Measurements from ENCODE around the gene SLC30A2.
A peak's percentile ranks its signal among the peaks of the same experiment; 100 is the strongest.

SLC30A2 gene

DNA sequence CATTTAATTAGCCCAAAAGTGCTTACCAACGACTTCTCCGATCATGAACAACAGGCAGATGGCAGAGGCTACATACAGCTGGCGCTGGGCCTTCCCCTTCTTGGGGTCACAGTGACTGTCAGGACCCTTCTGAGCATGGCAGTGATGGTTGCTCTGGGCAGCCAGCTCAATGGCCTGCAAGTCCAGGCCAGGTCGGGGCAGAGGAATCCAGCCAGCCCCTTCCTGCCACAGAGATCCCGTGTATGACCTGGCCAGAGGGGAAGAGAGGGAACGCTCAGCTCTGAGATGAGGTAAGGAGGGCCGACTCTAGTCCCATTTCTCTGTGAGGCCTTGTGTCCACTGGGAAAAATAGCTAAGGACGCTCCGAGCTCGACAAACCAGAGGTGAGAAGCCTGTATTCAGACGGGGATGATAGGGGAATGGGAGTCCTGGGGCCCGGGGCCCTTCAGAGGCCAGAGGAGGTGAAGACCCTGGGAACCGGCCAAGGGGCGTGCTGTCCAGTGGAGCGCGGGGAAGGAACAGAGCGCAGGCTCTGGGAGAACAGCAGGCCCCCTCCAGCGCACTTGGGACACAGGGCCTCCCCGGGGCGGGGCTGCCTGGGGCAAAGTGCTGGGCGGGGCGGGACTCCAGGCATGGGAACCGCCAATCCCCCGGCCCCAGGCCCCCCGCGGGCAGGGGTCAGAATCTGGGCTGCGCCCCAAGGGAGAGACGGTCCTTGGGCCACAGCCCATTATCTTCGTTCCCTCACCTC lies 772 bp downstream of the SLC30A2 start:
- H3K4me1 ChIP-seq (ENCODE audit: insufficient read depth, low read length): no peaks in the 10 kb centered on the region
- peaks cover 61% of the 10 kb centered on the region for H3K27me3 ChIP-seq (ENCODE audit: insufficient read depth, low read length)
- H2AFZ ChIP-seq (ENCODE audit: low read depth, low read length): peak overlapping the region; percentile 70
- H3K36me3 ChIP-seq (ENCODE audit: insufficient read depth, low read length): no peaks in the 10 kb centered on the region
- H3K9me3 ChIP-seq (ENCODE audit: low read length): no peaks in the 10 kb centered on the region
- peak overlapping the region; percentile 33 for H3K4me3 ChIP-seq (ENCODE audit: low read length)

DNA sequence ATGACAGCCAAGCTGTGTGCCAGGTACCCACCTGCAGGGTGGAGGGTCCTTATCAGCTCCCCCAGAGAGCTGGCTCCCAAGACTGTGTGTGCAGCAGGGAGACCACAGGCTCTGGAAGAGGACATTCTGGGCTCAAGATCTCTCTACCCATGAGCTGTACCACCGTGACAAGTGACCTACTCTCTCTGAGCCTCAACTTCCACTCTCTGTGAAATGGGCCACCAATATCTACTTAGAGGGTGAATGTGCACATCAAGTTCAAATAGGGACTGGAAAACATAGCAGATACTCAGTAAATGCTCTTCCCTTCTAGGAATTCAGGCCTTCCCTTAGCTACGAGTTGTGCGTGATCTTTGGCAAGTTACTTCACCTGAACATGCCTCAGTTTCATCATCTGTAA lies 1.5 kb downstream of the SLC30A2 start:
- H3K36me3 ChIP-seq (ENCODE audit: insufficient read depth, low read length): no peaks in the 10 kb centered on the region
- no peak overlapping the region for H3K4me3 ChIP-seq (ENCODE audit: low read length)
- no peak overlapping the region for H2AFZ ChIP-seq (ENCODE audit: low read depth, low read length)
- no peaks in the 10 kb centered on the region for H3K4me1 ChIP-seq (ENCODE audit: insufficient read depth, low read length)
- peaks cover 54% of the 10 kb centered on the region for H3K27me3 ChIP-seq (ENCODE audit: insufficient read depth, low read length)
- no peaks in the 10 kb centered on the region for H3K9me3 ChIP-seq (ENCODE audit: low read length)

DNA sequence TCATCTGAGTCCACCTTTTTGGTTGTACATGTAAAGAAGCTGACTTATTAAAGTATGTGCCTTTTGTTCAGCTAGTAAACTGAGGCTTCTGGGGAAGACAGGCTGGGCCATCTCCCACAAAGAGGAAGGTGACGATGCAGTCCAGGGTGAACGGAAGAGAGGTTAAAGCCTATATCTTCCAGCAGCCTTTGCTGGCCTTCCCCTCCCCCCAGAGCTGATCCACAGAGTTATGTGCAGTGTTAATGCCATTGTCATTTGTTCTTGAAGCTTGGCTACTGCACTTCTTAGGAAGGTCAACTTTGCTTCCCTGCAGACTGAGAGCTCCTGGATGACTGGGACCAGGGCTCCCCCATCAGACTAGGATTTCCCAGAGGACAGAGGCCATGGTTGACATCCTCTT lies 2.2 kb downstream of the SLC30A2 start:
- H2AFZ ChIP-seq (ENCODE audit: low read depth, low read length): no peak overlapping the region
- H3K4me3 ChIP-seq (ENCODE audit: low read length): no peak overlapping the region
- no peaks in the 10 kb centered on the region for H3K36me3 ChIP-seq (ENCODE audit: insufficient read depth, low read length)
- H3K4me1 ChIP-seq (ENCODE audit: insufficient read depth, low read length): no peaks in the 10 kb centered on the region
- H3K27me3 ChIP-seq (ENCODE audit: insufficient read depth, low read length): peaks cover 48% of the 10 kb centered on the region
- H3K9me3 ChIP-seq (ENCODE audit: low read length): no peaks in the 10 kb centered on the region

DNA sequence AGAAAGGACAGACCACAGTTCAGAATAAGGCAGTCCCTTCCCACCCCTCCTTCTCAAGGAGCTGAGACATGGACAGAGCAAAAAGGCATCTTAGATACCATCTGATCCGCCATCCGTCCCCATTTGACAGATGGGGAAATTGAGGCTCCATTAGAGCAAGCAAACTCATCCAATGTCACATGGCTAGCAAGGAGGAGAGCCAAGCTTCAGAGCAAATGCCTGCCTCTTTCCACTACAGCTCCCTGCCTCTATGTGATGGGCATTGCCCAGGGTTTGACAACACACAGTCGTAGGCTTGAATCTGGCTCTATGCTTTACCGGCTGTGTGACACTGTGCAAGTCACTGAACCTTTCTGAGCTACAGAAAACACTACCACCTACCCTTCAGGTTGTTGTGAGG lies 3.9 kb downstream of the SLC30A2 start:
- Histone ChIP-seq H3K4me3 (ENCODE audit: low read length) (no peak overlapping the region), H3K27me3 (ENCODE audit: insufficient read depth, low read length) (peaks cover 34% of the 10 kb centered on the region), H2AFZ (ENCODE audit: low read depth, low read length) (no peak overlapping the region), H3K9me3 (ENCODE audit: low read length) (no peaks in the 10 kb centered on the region), H3K36me3 (ENCODE audit: insufficient read depth, low read length) (no peaks in the 10 kb centered on the region), H3K4me1 (ENCODE audit: insufficient read depth, low read length) (no peaks in the 10 kb centered on the region)

DNA sequence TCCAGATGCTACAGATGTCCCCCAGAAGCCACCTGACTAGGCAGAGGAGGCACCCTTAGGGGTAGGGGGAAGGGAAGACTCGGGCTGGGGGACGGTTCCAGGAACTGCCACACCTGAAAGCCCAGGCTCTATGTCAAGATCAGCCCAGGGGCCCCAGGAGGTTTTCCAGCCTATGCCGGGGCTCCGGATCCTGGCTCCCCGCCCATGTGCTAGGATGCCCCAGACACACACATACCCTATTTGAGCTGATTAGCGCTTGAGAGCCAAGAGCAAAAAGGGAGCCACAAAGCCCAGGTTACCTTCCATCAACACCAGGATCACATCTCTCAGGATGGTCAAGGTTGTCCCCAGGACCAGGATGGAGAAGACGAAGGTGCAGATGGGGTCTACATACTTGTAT lies 4.5 kb downstream of the SLC30A2 start:
- peaks cover 28% of the 10 kb centered on the region for H3K27me3 ChIP-seq (ENCODE audit: insufficient read depth, low read length)

DNA sequence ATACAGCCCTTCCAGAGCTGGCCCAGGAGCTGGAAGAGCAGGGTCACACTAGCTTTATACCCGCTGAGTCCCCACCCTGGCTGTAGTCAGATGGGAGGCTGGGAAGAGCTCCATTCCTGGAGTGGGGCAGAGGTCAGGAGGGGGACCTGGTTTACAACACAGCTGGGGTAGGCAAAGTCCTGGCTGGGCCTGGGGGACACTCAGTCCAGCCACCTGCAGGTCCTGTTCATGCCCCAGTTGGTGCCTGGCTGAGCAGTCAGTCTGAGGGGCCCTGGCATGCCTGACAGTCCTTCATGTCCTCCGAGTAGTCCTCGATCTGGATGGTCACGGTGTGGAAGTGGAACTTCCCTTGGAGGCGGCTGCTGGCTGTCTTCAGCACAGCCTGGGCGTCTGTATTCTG lies 7.0 kb downstream of the SLC30A2 start:
- no peak overlapping the region for H3K4me3 ChIP-seq (ENCODE audit: low read length)
- peaks cover 8% of the 10 kb centered on the region for H3K4me1 ChIP-seq (ENCODE audit: insufficient read depth, low read length)
- no peaks in the 10 kb centered on the region for H3K9me3 ChIP-seq (ENCODE audit: low read length)
- H3K27me3 ChIP-seq (ENCODE audit: insufficient read depth, low read length): peaks cover 4% of the 10 kb centered on the region
- no peak overlapping the region for H2AFZ ChIP-seq (ENCODE audit: low read depth, low read length)
- no peaks in the 10 kb centered on the region for H3K36me3 ChIP-seq (ENCODE audit: insufficient read depth, low read length)

More for the DNA sequence above, 4.5 kb downstream of the SLC30A2 start:
- Histone ChIP-seq H3K4me3 (ENCODE audit: low read length) (no peak overlapping the region), H3K9me3 (ENCODE audit: low read length) (no peaks in the 10 kb centered on the region), H3K4me1 (ENCODE audit: insufficient read depth, low read length) (peaks cover 4% of the 10 kb centered on the region), H2AFZ (ENCODE audit: low read depth, low read length) (no peak overlapping the region), H3K36me3 (ENCODE audit: insufficient read depth, low read length) (no peaks in the 10 kb centered on the region)

DNA sequence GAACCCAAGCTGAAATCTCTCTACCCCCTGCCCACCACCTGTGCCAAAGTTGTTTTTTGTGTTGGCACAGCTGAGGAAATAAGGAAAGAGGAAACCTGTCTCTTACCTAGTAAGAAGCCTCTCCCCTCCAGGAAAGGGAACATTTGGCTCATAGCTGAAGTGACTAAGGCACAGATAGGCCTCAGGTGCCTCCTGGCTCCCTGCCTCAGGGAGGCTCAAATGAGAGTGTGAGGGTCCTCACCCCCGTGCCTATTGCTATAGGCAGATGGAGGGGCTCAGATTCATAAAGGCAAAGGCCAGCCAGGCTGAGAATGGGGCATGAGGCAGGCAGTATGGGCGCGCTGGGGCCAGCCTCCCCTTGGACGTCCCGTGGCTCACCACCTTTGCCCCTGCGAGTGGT lies 7.4 kb downstream of the SLC30A2 start:
- Histone ChIP-seq H2AFZ (ENCODE audit: low read depth, low read length) (no peak overlapping the region), H3K27me3 (ENCODE audit: insufficient read depth, low read length) (peaks cover under 1% of the 10 kb centered on the region), H3K4me3 (ENCODE audit: low read length) (no peak overlapping the region), H3K9me3 (ENCODE audit: low read length) (no peaks in the 10 kb centered on the region), H3K4me1 (ENCODE audit: insufficient read depth, low read length) (peaks cover 8% of the 10 kb centered on the region), H3K36me3 (ENCODE audit: insufficient read depth, low read length) (no peaks in the 10 kb centered on the region)

DNA sequence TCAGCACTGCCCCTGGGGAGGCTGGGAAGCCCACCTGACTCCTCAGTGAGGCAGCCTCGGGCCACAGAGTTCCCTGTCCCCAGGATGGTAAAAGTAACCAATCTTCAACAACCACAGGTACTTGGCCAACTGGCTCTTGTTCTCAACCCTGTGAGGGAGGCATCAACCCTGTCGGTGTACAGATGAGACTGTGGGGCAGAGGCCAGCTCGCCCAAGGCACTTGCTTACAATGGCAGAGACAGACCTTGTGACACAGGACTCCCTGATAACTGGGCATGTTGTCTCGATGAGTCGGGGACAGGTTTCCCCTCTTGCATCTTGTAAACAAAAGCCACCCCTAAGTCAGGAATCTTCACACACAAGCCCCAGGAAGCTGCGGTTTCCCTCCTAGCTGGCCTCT lies 8.0 kb downstream of the SLC30A2 start:
- H3K36me3 ChIP-seq (ENCODE audit: insufficient read depth, low read length): no peaks in the 10 kb centered on the region
- no peak overlapping the region for H2AFZ ChIP-seq (ENCODE audit: low read depth, low read length)
- H3K9me3 ChIP-seq (ENCODE audit: low read length): no peaks in the 10 kb centered on the region
- H3K27me3 ChIP-seq (ENCODE audit: insufficient read depth, low read length): no peaks in the 10 kb centered on the region
- peaks cover 8% of the 10 kb centered on the region for H3K4me1 ChIP-seq (ENCODE audit: insufficient read depth, low read length)
- no peak overlapping the region for H3K4me3 ChIP-seq (ENCODE audit: low read length)

DNA sequence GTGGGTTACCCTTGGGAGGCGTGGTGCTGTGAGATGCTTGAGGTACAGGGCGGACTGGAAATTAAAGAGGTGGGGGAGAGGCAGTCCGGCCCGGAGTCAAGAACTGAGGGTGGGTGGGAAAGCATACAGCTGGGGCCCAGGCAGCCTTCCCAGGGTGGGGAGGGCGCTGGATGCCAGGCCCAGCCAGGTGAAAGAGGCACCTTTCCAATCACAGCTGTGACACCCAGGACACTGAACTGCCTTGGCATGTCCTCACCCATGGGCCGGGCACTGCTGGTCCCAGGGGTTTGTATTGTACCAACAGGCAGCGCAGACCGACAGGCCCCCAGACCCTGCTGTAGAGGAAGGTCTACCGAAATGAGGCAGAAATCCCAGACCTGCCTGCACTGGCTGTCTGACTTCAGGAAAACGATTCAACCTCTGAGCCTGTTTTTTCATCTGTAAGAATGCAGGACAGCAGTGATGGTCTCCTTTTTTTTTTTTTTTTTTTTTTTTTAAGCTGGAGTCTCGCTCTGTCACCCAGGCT lies 9.1 kb downstream of the SLC30A2 start:
- Histone ChIP-seq H3K9me3 (ENCODE audit: low read length) (no peaks in the 10 kb centered on the region), H3K27me3 (ENCODE audit: insufficient read depth, low read length) (peaks cover 2% of the 10 kb centered on the region), H3K4me1 (ENCODE audit: insufficient read depth, low read length) (peaks cover 8% of the 10 kb centered on the region), H3K4me3 (ENCODE audit: low read length) (no peak overlapping the region), H2AFZ (ENCODE audit: low read depth, low read length) (no peak overlapping the region), H3K36me3 (ENCODE audit: insufficient read depth, low read length) (no peaks in the 10 kb centered on the region)

DNA sequence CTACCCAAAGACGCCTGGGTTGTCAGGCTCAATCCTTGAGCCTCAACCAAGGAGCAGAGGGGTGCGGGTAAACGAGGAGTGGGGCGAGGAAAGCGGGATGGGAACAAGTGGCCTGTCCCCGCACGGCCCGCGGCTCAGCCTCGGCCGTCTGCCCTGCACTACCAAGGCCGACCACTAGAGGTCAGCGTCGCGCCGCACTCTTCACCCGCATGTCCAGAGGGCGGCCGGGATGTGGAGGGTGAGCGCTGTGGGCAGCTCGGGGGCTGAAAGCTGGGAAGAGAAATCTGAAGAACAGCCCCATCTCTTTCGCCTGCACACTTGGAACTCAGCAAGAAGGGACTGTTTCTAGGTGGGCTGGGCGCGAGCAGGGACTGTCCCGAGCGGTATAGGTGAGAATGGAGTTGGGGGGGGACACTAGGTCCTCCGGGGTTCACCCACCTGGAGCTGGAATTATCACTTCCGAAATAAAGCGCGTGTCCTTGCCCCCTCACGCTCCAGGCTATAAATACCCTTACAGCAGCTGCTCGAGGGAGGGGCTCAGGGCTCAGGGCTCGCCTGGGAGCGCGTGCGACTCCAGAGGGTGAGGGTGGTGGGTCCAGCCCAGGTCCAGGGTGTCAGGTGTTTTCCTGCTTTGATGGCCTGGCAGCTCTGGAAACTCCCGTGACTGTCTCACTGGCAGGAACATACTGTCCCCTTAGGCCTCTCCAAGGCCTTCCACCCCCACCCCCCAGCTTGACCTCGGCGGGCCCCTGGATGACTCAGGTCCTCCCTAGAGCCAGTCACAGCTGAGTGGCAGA lies 9.8 kb downstream of the SLC30A2 start:
- H3K9me3 ChIP-seq (ENCODE audit: low read length): no peaks in the 10 kb centered on the region
- peaks cover 8% of the 10 kb centered on the region for H3K4me1 ChIP-seq (ENCODE audit: insufficient read depth, low read length)
- no peaks in the 10 kb centered on the region for H3K36me3 ChIP-seq (ENCODE audit: insufficient read depth, low read length)
- peaks cover 2% of the 10 kb centered on the region for H3K27me3 ChIP-seq (ENCODE audit: insufficient read depth, low read length)
- peak overlapping the region; percentile 71 for H3K4me3 ChIP-seq (ENCODE audit: low read length)
- H2AFZ ChIP-seq (ENCODE audit: low read depth, low read length): peak overlapping the region; percentile 98

DNA sequence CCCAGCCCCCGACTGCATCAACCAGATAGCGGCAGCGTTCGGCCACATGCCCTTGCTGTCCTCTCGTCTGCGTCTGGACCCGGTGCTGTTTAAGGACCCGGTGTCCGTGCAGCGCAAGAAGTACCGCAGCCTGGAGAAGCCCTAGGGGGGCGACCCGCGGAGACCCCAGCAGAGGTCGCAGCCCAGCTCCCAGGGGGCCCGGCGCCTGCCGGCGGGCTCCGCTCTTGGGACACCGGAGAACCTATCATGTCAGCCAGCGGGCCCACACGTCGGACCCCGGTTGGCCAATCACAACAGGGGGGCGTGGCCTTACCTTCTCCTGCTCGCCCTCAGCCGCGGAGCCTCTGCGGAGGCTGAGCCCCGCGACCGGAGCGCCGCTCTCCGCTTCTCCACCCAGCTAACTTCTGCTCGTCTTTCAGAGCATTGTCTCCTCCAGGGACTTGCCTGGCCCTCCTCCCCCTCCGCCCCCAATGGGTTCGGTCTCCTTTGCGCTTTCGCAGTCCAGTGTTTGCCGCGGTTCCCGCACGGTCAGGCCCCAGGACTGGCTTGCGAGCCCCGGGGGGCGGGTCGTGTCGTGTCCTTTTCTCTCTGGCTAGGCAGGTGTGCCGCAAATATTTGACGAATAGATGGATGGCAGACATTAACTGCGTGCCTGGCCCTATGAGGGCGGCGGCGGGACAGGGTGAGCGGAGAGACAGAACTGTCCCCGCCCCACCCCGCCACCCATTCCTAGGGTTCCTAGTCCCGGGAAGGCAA lies 10.5 kb downstream of the SLC30A2 start:
- peak overlapping the region; percentile 98 for H2AFZ ChIP-seq (ENCODE audit: low read depth, low read length)
- no peaks in the 10 kb centered on the region for H3K9me3 ChIP-seq (ENCODE audit: low read length)
- peak overlapping the region; percentile 71 for H3K4me3 ChIP-seq (ENCODE audit: low read length)
- H3K36me3 ChIP-seq (ENCODE audit: insufficient read depth, low read length): no peaks in the 10 kb centered on the region
- peaks cover 8% of the 10 kb centered on the region for H3K4me1 ChIP-seq (ENCODE audit: insufficient read depth, low read length)
- peaks cover 2% of the 10 kb centered on the region for H3K27me3 ChIP-seq (ENCODE audit: insufficient read depth, low read length)

DNA sequence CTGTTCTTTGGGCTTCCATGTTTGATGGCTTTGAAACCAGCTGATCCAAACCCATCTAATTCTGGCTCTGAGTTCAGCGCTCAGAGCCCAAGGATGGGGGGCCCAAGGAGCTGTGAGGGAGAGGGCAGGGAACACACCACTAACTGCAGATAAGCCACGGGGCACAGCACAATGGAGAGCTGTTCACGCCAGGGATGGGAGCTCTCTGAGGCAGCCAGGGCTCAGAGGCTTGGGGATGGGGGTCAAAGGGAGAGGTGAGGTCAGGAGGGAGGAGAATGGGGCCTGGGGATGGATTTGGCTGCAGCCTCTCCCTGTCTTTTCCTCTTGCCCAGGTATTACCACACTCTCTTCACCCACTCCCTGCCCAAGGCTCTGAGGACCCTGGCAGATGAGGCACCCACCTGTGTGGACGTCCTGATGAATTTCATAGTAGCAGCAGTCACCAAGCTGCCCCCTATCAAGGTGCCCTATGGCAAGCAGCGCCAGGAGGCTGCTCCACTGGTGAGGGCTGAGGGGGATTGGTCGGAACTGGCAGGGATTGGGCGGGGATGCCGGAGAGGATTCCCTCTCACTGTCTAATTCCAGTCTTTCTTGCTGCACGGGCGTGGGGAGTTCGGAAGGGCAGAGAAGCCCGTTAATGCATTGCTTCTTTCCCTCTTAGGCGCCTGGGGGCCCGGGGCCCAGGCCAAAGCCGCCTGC lies 11.3 kb downstream of the SLC30A2 start:
- no peaks in the 10 kb centered on the region for H3K36me3 ChIP-seq (ENCODE audit: insufficient read depth, low read length)
- H3K4me1 ChIP-seq (ENCODE audit: insufficient read depth, low read length): peaks cover 8% of the 10 kb centered on the region
- peak overlapping the region; percentile 98 for H2AFZ ChIP-seq (ENCODE audit: low read depth, low read length)
- peaks cover 2% of the 10 kb centered on the region for H3K27me3 ChIP-seq (ENCODE audit: insufficient read depth, low read length)
- H3K4me3 ChIP-seq (ENCODE audit: low read length): peak overlapping the region; percentile 71
- H3K9me3 ChIP-seq (ENCODE audit: low read length): no peaks in the 10 kb centered on the region

Measured in neuron (in vitro differentiated cells).